GM12878 (cell line): ENCODE measurements around the gene TRAF5. TPM values are rescaled to one million over a fixed set of nuclear protein-coding genes. Genes with fewer than 3 reads are reported as not detected.

Source experiments
- CHD1 ChIP-seq: IDR thresholded peaks from 2 replicates; pipeline ENCODE4 v1.6.1; 2012; ENCODE audit warnings: low read depth, low read length, improper control_type of control experiment
- CREB1 ChIP-seq: IDR thresholded peaks from 2 replicates; pipeline ENCODE4 v1.6.1; 2012; ENCODE audit warnings: low read depth, mild to moderate bottlenecking, inconsistent platforms
- CREM ChIP-seq: IDR thresholded peaks from 2 replicates; pipeline ENCODE4 v1.6.1; 2014; ENCODE audit warnings: antibody characterized with exemption, low read depth
- EED ChIP-seq: sonication (generic); IDR thresholded peaks from 2 replicates; pipeline ENCODE4 v1.6.1; 2016; ENCODE audit warnings: antibody characterized with exemption, low read depth
- EP300 ChIP-seq, 2 experiments: fragments of 150-350 bp in 1 of 2; IDR thresholded peaks; 2 replicates each; pipeline ENCODE4 v1.6.1; 2011 to 2012; ENCODE audit warnings: low read depth in 2 of 2, low read length in 2 of 2, borderline replicate concordance in 1 of 2, improper control_type of control experiment in 1 of 2, inconsistent platforms in 1 of 2; ENCODE audit not compliant: control insufficient read depth in 1 of 2
- GABPA ChIP-seq: IDR thresholded peaks from 2 replicates; pipeline ENCODE4 v1.6.1; 2014; ENCODE audit warnings: antibody characterized with exemption, low read depth, mild to moderate bottlenecking, inconsistent platforms
- GATAD2B ChIP-seq: fragments of 450-650 bp; conservative IDR thresholded peaks from 2 replicates; pipeline ENCODE4 v1.6.1; 2017; ENCODE audit warnings: low read depth, mild to moderate bottlenecking, moderate library complexity
- IKZF1 ChIP-seq: fragments of 450-650 bp; conservative IDR thresholded peaks from 2 replicates; pipeline ENCODE4 v1.6.1; 2017; ENCODE audit warnings: antibody characterized with exemption, mild to moderate bottlenecking
- KDM1A ChIP-seq: fragments of 200-600 bp; sonication (generic); IDR thresholded peaks from 2 replicates; pipeline ENCODE4 v1.6.1; 2016; ENCODE audit warnings: borderline replicate concordance
- KLF5 ChIP-seq: fragments of 450-650 bp; IDR thresholded peaks from 2 replicates; pipeline ENCODE4 v1.6.1; 2014; ENCODE audit warnings: mild to moderate bottlenecking; ENCODE audit not compliant: partially characterized antibody
- MEF2A ChIP-seq: IDR thresholded peaks from 2 replicates; pipeline ENCODE4 v1.6.1; 2011; ENCODE audit warnings: low read depth, mild to moderate bottlenecking, low read length, moderate library complexity; ENCODE audit not compliant: insufficient read depth
- MTA3 ChIP-seq: IDR thresholded peaks from 2 replicates; pipeline ENCODE4 v1.6.1; 2012; ENCODE audit warnings: low read length, inconsistent platforms, borderline replicate concordance
- NBN ChIP-seq: fragments of 450-650 bp; IDR thresholded peaks from 2 replicates; pipeline ENCODE4 v1.6.1; 2016
- NR2C2 ChIP-seq: IDR thresholded peaks from 2 replicates; pipeline ENCODE4 v1.6.1; 2011; ENCODE audit warnings: borderline replicate concordance, low read depth; ENCODE audit not compliant: control insufficient read depth, insufficient read length
- PAX5 ChIP-seq: IDR thresholded peaks from 2 replicates; pipeline ENCODE4 v1.6.1; 2011; ENCODE audit warnings: low read depth, low read length, borderline replicate concordance
- RAD21 ChIP-seq: IDR thresholded peaks from 2 replicates; pipeline ENCODE4 v1.6.1; 2011; ENCODE audit warnings: mild to moderate bottlenecking, low read depth, low read length, moderate library complexity; ENCODE audit not compliant: insufficient read depth
- RCOR1 ChIP-seq: conservative IDR thresholded peaks from 2 replicates; pipeline ENCODE4 v1.6.1; 2012; ENCODE audit warnings: low read depth, low read length, improper control_type of control experiment
- RFX5 ChIP-seq: IDR thresholded peaks from 2 replicates; pipeline ENCODE4 v1.6.1; 2011; ENCODE audit warnings: low read depth, low read length, improper control_type of control experiment
- SIN3A ChIP-seq: IDR thresholded peaks from 2 replicates; pipeline ENCODE4 v1.6.1; 2012; ENCODE audit warnings: low read depth, low read length, improper control_type of control experiment
- SRF ChIP-seq, 2 experiments: IDR thresholded peaks; 2 replicates each; pipeline ENCODE4 v1.6.1; 2011; ENCODE audit warnings: low read depth in 2 of 2, low read length in 2 of 2, mild to moderate bottlenecking in 1 of 2, moderate library complexity in 1 of 2
- TAF1 ChIP-seq: IDR thresholded peaks from 2 replicates; pipeline ENCODE4 v1.6.1; 2011; ENCODE audit warnings: mild to moderate bottlenecking, low read depth, low read length, borderline replicate concordance
- TARDBP ChIP-seq: IDR thresholded peaks from 2 replicates; pipeline ENCODE4 v1.6.1; 2016; ENCODE audit warnings: borderline replicate concordance
- YY1 ChIP-seq: IDR thresholded peaks from 2 replicates; pipeline ENCODE4 v1.6.1; 2011; ENCODE audit warnings: low read depth, mild to moderate bottlenecking, low read length
- ZNF217 ChIP-seq: fragments of 450-650 bp; IDR thresholded peaks from 2 replicates; pipeline ENCODE4 v1.6.1; 2017; ENCODE audit warnings: antibody characterized with exemption, mild to moderate bottlenecking
- ZNF274 ChIP-seq: IDR thresholded peaks from one replicate; pipeline ENCODE4 v1.8.0; 2011; ENCODE audit not compliant: insufficient read length, insufficient read depth
- polyA plus RNA-seq, 11 experiments: library from polyadenylated mRNA; depleted of rRNA in 4 of 11; unstranded in 6 of 11; stranded (reverse) in 5 of 11; fragments of >200 nt; fragmentation: Nextera tagmentation in 4 of 11; fragmentation: Illumina TruSeq in 1 of 11; extraction: Ambion mirVana in 4 of 11; extraction: Trizol in 1 of 11; gene quantifications; 1 replicate in 1 of 11; 2 replicates in 10 of 11; pipeline versions ENCODE4 v1.2.1 to v1.2.3, GENCODE V29; 2011 to 2016; ENCODE audit warnings: inconsistent platforms in 2 of 11, missing spikeins in 2 of 11, low read depth in 1 of 11
- total RNA-seq, 4 experiments: library from RNA; depleted of rRNA in 3 of 4; stranded (reverse); fragments of >200 nt in 3 of 4; fragmentation: Illumina TruSeq in 1 of 4; extraction: Trizol in 1 of 4; gene quantifications; 2 replicates each; pipeline versions ENCODE4 v1.2.1 to v1.2.3, GENCODE V29; 2013 to 2021
- TF ChIP-seq, protein P1 (sequence below): IDR thresholded peaks from 2 replicates; pipeline ENCODE4 v1.6.1; 2012; ENCODE audit warnings: low read depth, low read length, improper control_type of control experiment
- TF ChIP-seq, protein P2 (sequence below): fragments of 150-350 bp; IDR thresholded peaks from 2 replicates; pipeline ENCODE4 v1.6.1; 2016; ENCODE audit warnings: low read depth, low read length
- TF ChIP-seq, protein P3 (sequence below): IDR thresholded peaks from 2 replicates; pipeline ENCODE4 v1.6.1; 2011; ENCODE audit warnings: borderline replicate concordance, low read depth, mild to moderate bottlenecking, moderate library complexity, low read length; ENCODE audit not compliant: insufficient read depth, poor library complexity, severe bottlenecking

TRAF5 gene
- total and polyA plus RNA-seq, 10 of the 15 experiments (the other 5 are each of a cell fraction or from before 2014, with no cell fraction given), result 10.6 to 36.5 (median 26.3) TPM

DNA sequence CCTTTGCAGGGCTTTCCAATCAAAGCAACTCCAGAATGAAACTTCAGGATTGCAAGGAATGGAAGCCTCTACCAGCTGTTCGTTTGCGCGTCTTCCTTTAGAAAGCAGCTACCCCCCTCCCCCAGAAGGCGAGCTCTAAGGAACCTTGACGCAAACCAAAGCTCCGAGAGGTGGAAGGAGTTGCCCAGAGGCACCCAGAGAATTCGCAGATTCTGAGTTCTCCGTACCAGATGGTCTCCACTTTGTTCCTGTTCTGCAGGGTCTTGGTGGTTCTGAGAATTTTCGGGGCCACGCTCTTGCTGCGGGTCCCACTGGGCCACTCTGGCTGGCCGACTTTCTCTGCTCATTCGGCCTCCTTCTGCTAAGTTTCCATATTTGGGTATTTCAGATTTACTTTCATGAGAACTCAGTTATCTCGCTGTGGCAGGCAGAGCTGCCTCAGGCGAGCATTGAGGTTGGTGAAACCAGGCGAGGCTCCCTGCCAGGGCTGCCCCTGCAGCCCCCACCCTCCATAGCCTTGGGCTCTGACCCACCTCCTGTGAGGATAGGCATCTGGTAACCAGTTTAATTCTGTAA lies 801 bp downstream of the TRAF5 start (continued):
- TF ChIP-seq, protein P1, sequence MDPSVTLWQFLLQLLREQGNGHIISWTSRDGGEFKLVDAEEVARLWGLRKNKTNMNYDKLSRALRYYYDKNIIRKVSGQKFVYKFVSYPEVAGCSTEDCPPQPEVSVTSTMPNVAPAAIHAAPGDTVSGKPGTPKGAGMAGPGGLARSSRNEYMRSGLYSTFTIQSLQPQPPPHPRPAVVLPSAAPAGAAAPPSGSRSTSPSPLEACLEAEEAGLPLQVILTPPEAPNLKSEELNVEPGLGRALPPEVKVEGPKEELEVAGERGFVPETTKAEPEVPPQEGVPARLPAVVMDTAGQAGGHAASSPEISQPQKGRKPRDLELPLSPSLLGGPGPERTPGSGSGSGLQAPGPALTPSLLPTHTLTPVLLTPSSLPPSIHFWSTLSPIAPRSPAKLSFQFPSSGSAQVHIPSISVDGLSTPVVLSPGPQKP, result no peak
- TF ChIP-seq MEF2A (no peak), CREM (no peak), EED (no peak), NR2C2 (no peak), PAX5 (no peak), IKZF1 (0 out of 2 replicates have a peak, but pooled peaks have one; percentile 8), GABPA (no peak), SIN3A (0 out of 2 replicates have a peak, but pooled peaks have one; percentile 6), ZNF217 (no peak), RCOR1 (no peak), NBN (peak; percentile 41; the same call in 1 of the 2 replicates), ZNF274 (no peak), CREB1 (no peak), KLF5 (no peak), CHD1 (no peak), MTA3 (no peak; the same call in 1 of the 2 replicates), RFX5 (no peak), TARDBP (no peak), YY1 (peak; percentile 21; the same call in 1 of the 2 replicates), SRF (IDR thresholded peaks at IDR 0.05; ENCODE audit: low read depth in 2 of 2, low read length in 2 of 2) (peak; percentile 58 to 90; a peak in 3 of 4 replicates), KDM1A (no peak), TAF1 (0 out of 2 replicates have a peak, but pooled peaks have one; percentile 38), EP300 (IDR thresholded peaks at IDR 0.05; ENCODE audit: borderline replicate concordance in 1 of 2, control insufficient read depth in 1 of 2, low read depth in 2 of 2, low read length in 2 of 2) (no peak), RAD21 (no peak), GATAD2B (0 out of 2 replicates have a peak, but pooled peaks have one; percentile 20)
- TF ChIP-seq, protein P2, sequence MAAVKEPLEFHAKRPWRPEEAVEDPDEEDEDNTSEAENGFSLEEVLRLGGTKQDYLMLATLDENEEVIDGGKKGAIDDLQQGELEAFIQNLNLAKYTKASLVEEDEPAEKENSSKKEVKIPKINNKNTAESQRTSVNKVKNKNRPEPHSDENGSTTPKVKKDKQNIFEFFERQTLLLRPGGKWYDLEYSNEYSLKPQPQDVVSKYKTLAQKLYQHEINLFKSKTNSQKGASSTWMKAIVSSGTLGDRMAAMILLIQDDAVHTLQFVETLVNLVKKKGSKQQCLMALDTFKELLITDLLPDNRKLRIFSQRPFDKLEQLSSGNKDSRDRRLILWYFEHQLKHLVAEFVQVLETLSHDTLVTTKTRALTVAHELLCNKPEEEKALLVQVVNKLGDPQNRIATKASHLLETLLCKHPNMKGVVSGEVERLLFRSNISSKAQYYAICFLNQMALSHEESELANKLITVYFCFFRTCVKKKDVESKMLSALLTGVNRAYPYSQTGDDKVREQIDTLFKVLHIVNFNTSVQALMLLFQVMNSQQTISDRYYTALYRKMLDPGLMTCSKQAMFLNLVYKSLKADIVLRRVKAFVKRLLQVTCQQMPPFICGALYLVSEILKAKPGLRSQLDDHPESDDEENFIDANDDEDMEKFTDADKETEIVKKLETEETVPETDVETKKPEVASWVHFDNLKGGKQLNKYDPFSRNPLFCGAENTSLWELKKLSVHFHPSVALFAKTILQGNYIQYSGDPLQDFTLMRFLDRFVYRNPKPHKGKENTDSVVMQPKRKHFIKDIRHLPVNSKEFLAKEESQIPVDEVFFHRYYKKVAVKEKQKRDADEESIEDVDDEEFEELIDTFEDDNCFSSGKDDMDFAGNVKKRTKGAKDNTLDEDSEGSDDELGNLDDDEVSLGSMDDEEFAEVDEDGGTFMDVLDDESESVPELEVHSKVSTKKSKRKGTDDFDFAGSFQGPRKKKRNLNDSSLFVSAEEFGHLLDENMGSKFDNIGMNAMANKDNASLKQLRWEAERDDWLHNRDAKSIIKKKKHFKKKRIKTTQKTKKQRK, result no peak
- TF ChIP-seq, protein P3, sequence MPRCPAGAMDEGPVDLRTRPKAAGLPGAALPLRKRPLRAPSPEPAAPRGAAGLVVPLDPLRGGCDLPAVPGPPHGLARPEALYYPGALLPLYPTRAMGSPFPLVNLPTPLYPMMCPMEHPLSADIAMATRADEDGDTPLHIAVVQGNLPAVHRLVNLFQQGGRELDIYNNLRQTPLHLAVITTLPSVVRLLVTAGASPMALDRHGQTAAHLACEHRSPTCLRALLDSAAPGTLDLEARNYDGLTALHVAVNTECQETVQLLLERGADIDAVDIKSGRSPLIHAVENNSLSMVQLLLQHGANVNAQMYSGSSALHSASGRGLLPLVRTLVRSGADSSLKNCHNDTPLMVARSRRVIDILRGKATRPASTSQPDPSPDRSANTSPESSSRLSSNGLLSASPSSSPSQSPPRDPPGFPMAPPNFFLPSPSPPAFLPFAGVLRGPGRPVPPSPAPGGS, result no peak
